ENCODE measurements around the gene KCNC4. TPM values are rescaled to one million over a fixed set of nuclear protein-coding genes. Genes with fewer than 3 reads are reported as not detected.
A peak's percentile ranks its signal among the peaks of the same experiment; 100 is the strongest.

KCNC4 gene
- total and polyA plus RNA-seq, 7 donors = 0.60 to 6.4 (median 2.1) TPM

DNA sequence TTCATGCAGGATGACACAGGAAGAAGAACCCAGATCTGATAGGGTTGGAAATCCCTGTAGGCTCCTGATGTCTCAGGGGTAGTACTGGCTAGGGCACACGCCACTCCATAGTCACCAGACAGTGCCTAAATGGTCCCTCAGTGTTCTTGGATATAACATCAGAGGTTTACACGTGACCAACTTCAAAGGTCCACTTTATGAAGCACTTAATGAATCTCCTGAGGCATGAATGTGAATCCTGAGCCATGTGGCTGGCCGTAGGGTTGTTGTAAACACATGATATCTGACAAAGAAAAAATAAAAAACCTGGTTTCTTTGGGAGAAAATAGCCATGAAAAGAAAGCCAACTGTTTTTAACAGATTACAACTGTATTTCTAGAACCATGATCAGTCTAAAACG lies 32.3 kb upstream of the KCNC4 start:
- H3K27me3 ChIP-seq = peaks cover 0 to 3% (median 0%) of the 10 kb centered on the region in 3 donors
- H3K27ac ChIP-seq = no peak overlapping the region
- no peak overlapping the region for H3K4me3 ChIP-seq
- H3K36me3 ChIP-seq = no peaks in the 10 kb centered on the region
- intact Hi-C loops (cut with DNase I) = no loop called here
- H3K9me3 ChIP-seq = no peaks in the 10 kb centered on the region
- peaks cover 0 to 4% (median 2%) of the 10 kb centered on the region in 4 donors for H3K4me1 ChIP-seq
- TF ChIP-seq, protein P1, sequence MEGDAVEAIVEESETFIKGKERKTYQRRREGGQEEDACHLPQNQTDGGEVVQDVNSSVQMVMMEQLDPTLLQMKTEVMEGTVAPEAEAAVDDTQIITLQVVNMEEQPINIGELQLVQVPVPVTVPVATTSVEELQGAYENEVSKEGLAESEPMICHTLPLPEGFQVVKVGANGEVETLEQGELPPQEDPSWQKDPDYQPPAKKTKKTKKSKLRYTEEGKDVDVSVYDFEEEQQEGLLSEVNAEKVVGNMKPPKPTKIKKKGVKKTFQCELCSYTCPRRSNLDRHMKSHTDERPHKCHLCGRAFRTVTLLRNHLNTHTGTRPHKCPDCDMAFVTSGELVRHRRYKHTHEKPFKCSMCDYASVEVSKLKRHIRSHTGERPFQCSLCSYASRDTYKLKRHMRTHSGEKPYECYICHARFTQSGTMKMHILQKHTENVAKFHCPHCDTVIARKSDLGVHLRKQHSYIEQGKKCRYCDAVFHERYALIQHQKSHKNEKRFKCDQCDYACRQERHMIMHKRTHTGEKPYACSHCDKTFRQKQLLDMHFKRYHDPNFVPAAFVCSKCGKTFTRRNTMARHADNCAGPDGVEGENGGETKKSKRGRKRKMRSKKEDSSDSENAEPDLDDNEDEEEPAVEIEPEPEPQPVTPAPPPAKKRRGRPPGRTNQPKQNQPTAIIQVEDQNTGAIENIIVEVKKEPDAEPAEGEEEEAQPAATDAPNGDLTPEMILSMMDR (IDR thresholded peaks at IDR 0.05) = no peak
- no peak for TF ChIP-seq EP300 (IDR thresholded peaks at IDR 0.05)
- no peak for DNase-seq
- WGBS, 2 donors = 61 to 73% methylated on average over 4 of the region's 4 CpGs

DNA sequence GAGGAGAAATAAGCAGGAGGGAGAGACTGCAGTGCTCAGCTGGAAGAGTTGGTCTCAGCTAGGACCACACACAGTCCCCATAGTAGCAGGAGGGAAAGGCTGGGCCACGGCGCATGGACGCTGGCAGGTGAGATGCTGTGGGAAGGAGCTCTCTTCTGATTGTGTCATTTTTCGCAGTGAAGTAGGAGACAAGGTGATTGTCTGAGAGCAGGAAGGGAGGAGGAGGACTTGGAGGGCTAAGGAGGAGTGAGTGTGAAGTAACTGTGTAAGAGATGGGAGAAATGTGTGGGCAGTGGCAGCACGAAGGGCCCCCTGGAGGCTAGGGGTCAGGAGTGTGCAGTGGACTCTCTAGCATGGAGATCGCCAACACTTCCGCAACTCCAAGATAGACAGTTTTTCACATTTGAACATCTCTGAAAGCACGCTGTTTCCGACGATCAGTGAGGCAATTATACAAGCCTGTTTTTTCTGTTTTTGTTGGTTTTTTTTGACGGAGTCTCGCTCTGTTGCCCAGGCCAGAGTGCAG lies 26.4 kb upstream of the KCNC4 start:
- H3K4me1 ChIP-seq = peaks cover 0 to 22% (median 20%) of the 10 kb centered on the region in 4 donors
- no peaks in the 10 kb centered on the region for H3K36me3 ChIP-seq
- WGBS, 2 donors = 84 to 85% methylated on average over 12 of the region's 12 CpGs
- no peak overlapping the region for H3K27ac ChIP-seq
- intact Hi-C loops (cut with DNase I) = no loop called here
- H3K27me3 ChIP-seq = no peaks in the 10 kb centered on the region
- H3K9me3 ChIP-seq = no peaks in the 10 kb centered on the region
- TF ChIP-seq EP300 (IDR thresholded peaks at IDR 0.05) = no peak
- no peak for TF ChIP-seq POLR2A (IDR thresholded peaks at IDR 0.05)
- TF ChIP-seq POLR2AphosphoS5 (IDR thresholded peaks at IDR 0.05) = no peak
- TF ChIP-seq, protein P1 (IDR thresholded peaks at IDR 0.05) = no peak
- no peak for DNase-seq
- no peak overlapping the region for H3K4me3 ChIP-seq

DNA sequence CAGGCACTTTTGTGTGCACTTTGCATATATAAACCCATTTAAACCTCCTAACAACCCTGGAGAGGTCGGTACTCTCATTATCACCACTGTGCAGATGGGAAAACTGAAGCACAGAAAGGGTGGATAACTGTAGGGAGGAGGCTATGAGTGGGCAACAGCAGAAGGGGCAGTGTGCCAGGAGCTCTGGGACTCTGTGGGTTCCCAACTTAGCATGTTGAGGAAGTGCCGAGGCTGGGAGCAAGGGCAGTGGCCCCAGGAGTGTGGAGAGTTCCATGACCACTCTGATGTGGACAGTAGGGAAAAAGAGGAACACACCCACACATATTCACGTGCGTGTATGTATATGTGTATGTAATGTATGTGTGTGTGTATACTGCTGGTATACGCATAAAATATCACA lies 25.7 kb upstream of the KCNC4 start:
- intact Hi-C loops (cut with DNase I) = no loop called here
- no peak overlapping the region for H3K27ac ChIP-seq
- no peak for TF ChIP-seq POLR2AphosphoS5 (IDR thresholded peaks at IDR 0.05)
- TF ChIP-seq EP300 (IDR thresholded peaks at IDR 0.05) = no peak
- TF ChIP-seq, protein P1 (IDR thresholded peaks at IDR 0.05) = no peak
- H3K4me3 ChIP-seq = no peak overlapping the region
- H3K36me3 ChIP-seq = no peaks in the 10 kb centered on the region
- H3K9me3 ChIP-seq = no peaks in the 10 kb centered on the region
- WGBS, 2 donors = 45 to 62% methylated on average over 5 of the region's 5 CpGs
- no peak for DNase-seq
- H3K4me1 ChIP-seq = peaks cover 0 to 24% (median 22%) of the 10 kb centered on the region in 4 donors
- H3K27me3 ChIP-seq = no peaks in the 10 kb centered on the region

DNA sequence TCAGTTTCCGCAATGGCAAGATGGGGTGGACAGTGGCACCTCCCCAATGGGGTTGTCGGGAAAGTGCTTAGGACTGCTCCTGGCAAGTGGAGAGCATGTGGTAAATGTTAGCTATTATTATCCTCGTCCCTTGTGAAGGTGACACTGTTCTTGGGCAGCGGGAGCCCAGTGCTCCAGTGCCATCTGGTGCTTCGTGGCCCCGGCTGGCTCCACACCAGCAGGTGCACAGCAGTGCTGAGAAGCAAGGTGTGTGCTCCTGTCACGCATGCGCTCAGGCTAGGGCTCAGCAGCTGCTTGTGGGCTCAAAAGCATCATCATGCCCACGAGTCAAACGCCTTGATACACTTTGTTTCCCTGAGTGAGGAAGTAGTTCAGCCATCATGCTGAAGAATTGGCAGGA lies 24.9 kb upstream of the KCNC4 start:
- 58 to 68% methylated on average over 10 of the region's 10 CpGs for WGBS, 2 donors
- H3K27ac ChIP-seq = no peak overlapping the region
- H3K27me3 ChIP-seq = no peaks in the 10 kb centered on the region
- peaks cover 0 to 26% (median 23%) of the 10 kb centered on the region in 4 donors for H3K4me1 ChIP-seq
- no peaks in the 10 kb centered on the region for H3K36me3 ChIP-seq
- DNase-seq = no peak
- H3K9me3 ChIP-seq = no peaks in the 10 kb centered on the region
- H3K4me3 ChIP-seq = no peak overlapping the region
- intact Hi-C loops (cut with DNase I) = no loop called here
- TF ChIP-seq POLR2AphosphoS5 (IDR thresholded peaks at IDR 0.05) (no peak), EP300 (IDR thresholded peaks at IDR 0.05) (no peak), POLR2A (IDR thresholded peaks at IDR 0.05) (no peak)
- TF ChIP-seq, protein P1 (IDR thresholded peaks at IDR 0.05) = no peak

DNA sequence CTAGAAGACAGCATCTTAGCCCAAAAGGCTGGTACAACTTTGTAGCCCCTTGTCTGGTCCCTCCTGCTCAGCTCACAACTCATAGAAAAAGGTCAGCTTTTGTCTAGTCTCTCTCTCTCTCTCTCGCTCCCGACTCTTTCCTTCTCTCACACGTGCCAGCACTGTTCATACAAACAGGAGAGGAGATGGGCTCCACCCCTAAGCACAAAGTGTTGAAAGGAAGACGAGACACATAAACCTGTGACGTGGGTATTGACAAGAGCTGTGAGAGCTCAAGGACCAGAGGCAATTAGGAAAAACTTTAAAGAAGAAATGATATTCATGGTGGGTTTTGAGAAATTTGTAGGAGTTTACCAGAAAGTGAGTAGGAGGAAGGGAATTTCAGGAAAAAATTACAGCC lies 23.6 kb upstream of the KCNC4 start:
- Histone ChIP-seq H3K4me3 (no peak overlapping the region), H3K4me1 (peaks cover 0 to 29% (median 23%) of the 10 kb centered on the region in 4 donors), H3K27me3 (no peaks in the 10 kb centered on the region), H3K27ac (peak overlapping the region in 3 of 4 donors; percentile 48 to 81 (median 72)), H3K36me3 (no peaks in the 10 kb centered on the region), H3K9me3 (no peaks in the 10 kb centered on the region)
- no peak for TF ChIP-seq POLR2AphosphoS5 (IDR thresholded peaks at IDR 0.05)
- TF ChIP-seq, protein P1 (IDR thresholded peaks at IDR 0.05) = no peak
- TF ChIP-seq EP300 (IDR thresholded peaks at IDR 0.05) = no peak
- no peak for TF ChIP-seq POLR2A (IDR thresholded peaks at IDR 0.05)
- WGBS, 2 donors = 9 to 40% methylated on average over 5 of the region's 5 CpGs
- intact Hi-C loops (cut with DNase I) = no loop called here
- no peak for DNase-seq
